IMR-90 (cell line): ENCODE results near the gene SLC9A6. TPM values are rescaled to one million over a fixed set of nuclear protein-coding genes. Genes with fewer than 3 reads are reported as not detected.

Experiments used
- ATAC-seq: fragments of 200-7000 bp; cut with Tn5 transposase; 2 replicates; pipeline ENCODE4 v1.9.1; 2020; ENCODE audit warnings: low read depth, mild to moderate bottlenecking, moderate library complexity
- BruUV-seq: library from RNA; stranded (reverse); fragments of 400-500 nt; replicated peaks from 2 replicates; lab custom pipeline; 2021; lab: Mats Ljungman, UMichigan
- CTCF ChIA-PET: fragments of 300-600 bp; formaldehyde crosslinking; extraction: SDS; loops from one replicate; lab custom pipeline; 2021; ENCODE audit warnings: antibody characterized with exemption; lab: Yijun Ruan, JAX
- POLR2A ChIA-PET: fragments of 300-600 bp; sonication (Branson Sonifier 250); formaldehyde crosslinking; loops from one replicate; lab custom pipeline; 2022; ENCODE audit warnings: antibody characterized with exemption; ENCODE audit not compliant: unreplicated experiment; lab: Charles Lee
- DNase-seq: peaks from one replicate; pipeline ENCODE4 v3.0.0; 2013
- H2AFZ ChIP-seq: replicated peaks from 2 replicates; pipeline ENCODE3; 2013; ENCODE audit warnings: low read length, mild to moderate bottlenecking; ENCODE audit not compliant: poor library complexity
- H2AK5ac ChIP-seq: 2 replicates; pipeline ENCODE4 v1.6.1; 2013; ENCODE audit warnings: low read depth, low read length, inconsistent platforms
- H2AK9ac ChIP-seq: replicated peaks from 2 replicates; pipeline ENCODE3; 2013; ENCODE audit warnings: mild to moderate bottlenecking, low read depth, low read length, moderate library complexity; ENCODE audit not compliant: poor library complexity
- H2BK120ac ChIP-seq: 2 replicates; pipeline ENCODE4 v1.6.1; 2013; ENCODE audit warnings: low read depth, low read length, inconsistent platforms
- H2BK15ac ChIP-seq: 3 replicates; pipeline ENCODE4 v1.6.1; 2013; ENCODE audit warnings: low read depth, low read length, inconsistent platforms
- H2BK20ac ChIP-seq: 2 replicates; pipeline ENCODE4 v1.6.1; 2013; ENCODE audit warnings: low read depth, mild to moderate bottlenecking, inconsistent platforms, low read length, moderate library complexity
- H2BK5ac ChIP-seq: 2 replicates; pipeline ENCODE4 v1.6.1; 2013; ENCODE audit warnings: mild to moderate bottlenecking, low read depth, low read length, inconsistent platforms; ENCODE audit not compliant: poor library complexity, severe bottlenecking
- H3K14ac ChIP-seq: replicated peaks from 2 replicates; pipeline ENCODE4 v1.6.1; 2013; ENCODE audit warnings: low read depth, low read length, inconsistent platforms
- H3K18ac ChIP-seq: 2 replicates; pipeline ENCODE4 v1.6.1; 2013; ENCODE audit warnings: low read depth, low read length, control low read depth
- H3K23ac ChIP-seq: 2 replicates; pipeline ENCODE4 v1.6.1; 2013; ENCODE audit warnings: low read depth, low read length, inconsistent platforms
- H3K27ac ChIP-seq: 2 replicates; pipeline ENCODE4 v1.5.1; 2013; ENCODE audit warnings: mild to moderate bottlenecking, control low read depth, low read length; ENCODE audit not compliant: insufficient read depth
- H3K27me3 ChIP-seq: 2 replicates; pipeline ENCODE4 v1.6.1; 2013; ENCODE audit warnings: low read length; ENCODE audit not compliant: control insufficient read depth, insufficient read depth
- H3K36me3 ChIP-seq: 2 replicates; pipeline ENCODE4 v1.6.1; 2013; ENCODE audit warnings: low read length, mixed read lengths; ENCODE audit not compliant: control insufficient read depth, insufficient read depth
- H3K4ac ChIP-seq: 2 replicates; pipeline ENCODE4 v1.6.1; 2013; ENCODE audit warnings: low read depth, low read length, inconsistent platforms
- H3K4me1 ChIP-seq: 2 replicates; pipeline ENCODE4 v1.6.1; 2013; ENCODE audit warnings: low read length, mixed read lengths; ENCODE audit not compliant: control insufficient read depth, insufficient read depth
- H3K4me2 ChIP-seq: 2 replicates; pipeline ENCODE4 v1.6.1; 2013; ENCODE audit warnings: low read depth, mild to moderate bottlenecking, control low read depth, low read length, moderate library complexity
- H3K4me3 ChIP-seq: 2 replicates; pipeline ENCODE4 v1.5.1; 2013; ENCODE audit warnings: low read depth, mild to moderate bottlenecking, control low read depth, low read length, moderate library complexity; ENCODE audit not compliant: insufficient read depth
- H3K56ac ChIP-seq: 2 replicates; pipeline ENCODE4 v1.6.1; 2013; ENCODE audit warnings: low read length, inconsistent platforms; ENCODE audit not compliant: insufficient read depth; ENCODE audit errors: extremely low read depth
- H3K79me1 ChIP-seq, 2 experiments: 2 replicates each; pipeline ENCODE4 v1.6.1; 2013; ENCODE audit warnings: low read length in 2 of 2, inconsistent platforms in 1 of 2, low read depth in 1 of 2
- H3K9ac ChIP-seq: 2 replicates; pipeline ENCODE4 v1.6.1; 2013; ENCODE audit warnings: low read depth, low read length, control low read depth
- H3K9me1 ChIP-seq: 2 replicates; pipeline ENCODE4 v1.6.1; 2013; ENCODE audit warnings: low read length, inconsistent platforms; ENCODE audit not compliant: insufficient read depth
- H3K9me3 ChIP-seq: 2 replicates; pipeline ENCODE4 v1.6.1; 2013; ENCODE audit warnings: low read length; ENCODE audit not compliant: control insufficient read depth, insufficient read depth
- H4K20me1 ChIP-seq: 2 replicates; pipeline ENCODE4 v1.6.1; 2013; ENCODE audit warnings: low read length, inconsistent platforms; ENCODE audit not compliant: insufficient read depth
- H4K5ac ChIP-seq: 2 replicates; pipeline ENCODE4 v1.6.1; 2013; ENCODE audit warnings: mild to moderate bottlenecking, low read depth, low read length, control low read depth
- H4K8ac ChIP-seq, 2 experiments: 2 replicates each; pipeline ENCODE4 v1.6.1; 2013; ENCODE audit warnings: low read depth in 2 of 2, low read length in 2 of 2, control low read depth in 1 of 2, inconsistent platforms in 1 of 2
- H4K91ac ChIP-seq: 2 replicates; pipeline ENCODE4 v1.6.1; 2013; ENCODE audit warnings: low read depth, low read length, inconsistent platforms; ENCODE audit not compliant: insufficient read depth
- CEBPB ChIP-seq: IDR thresholded peaks from 2 replicates; pipeline ENCODE4 v1.6.1; 2012; ENCODE audit warnings: low read depth, low read length, improper control_type of control experiment
- CTCF ChIP-seq: conservative IDR thresholded peaks from 2 replicates; pipeline ENCODE4 v1.5.1; 2012; ENCODE audit warnings: mild to moderate bottlenecking, low read depth, low read length, improper control_type of control experiment
- RFX5 ChIP-seq: IDR thresholded peaks from 2 replicates; pipeline ENCODE4 v1.8.0; 2012; ENCODE audit warnings: low read depth, mild to moderate bottlenecking, low read length, moderate library complexity
- SMC3 ChIP-seq: fragments of 150-350 bp; IDR thresholded peaks from 2 replicates; pipeline ENCODE4 v1.6.1; 2016; ENCODE audit warnings: low read depth, mild to moderate bottlenecking, antibody characterized with exemption, low read length, moderate library complexity
- WGBS, 2 experiments: methylation state at CpG; one replicate each; pipeline versions ENCODE4 v1.1.5 to v1.1.7; 2013; ENCODE audit warnings: missing lambda C conversion rate in 2 of 2; ENCODE audit not compliant: insufficient read length in 1 of 2; ENCODE audit errors: extremely low coverage in 2 of 2; 5-methylcytosine and 5-hydroxymethylcytosine counted together
- dilution Hi-C: fragments of 300-500 bp; cut with HindIII; formaldehyde crosslinking; loops from one replicate; pipeline ENCODE4 v1.14.3; 2018; ENCODE audit warnings: low sequenced_read_pairs; ENCODE audit not compliant: unreplicated experiment
- in situ Hi-C: fragments of 300-500 bp; cut with MboI; formaldehyde crosslinking; loops from 3 replicates; pipeline ENCODE4 v1.14.3; 2019; ENCODE audit warnings: low sequenced_read_pairs, inconsistent platforms, mixed read lengths
- intact Hi-C: fragments of 100-400 bp; cut with micrococcal nuclease; formaldehyde crosslinking; loops from 2 replicates; pipeline ENCODE4 v1.10.0; 2022
- polyA plus RNA-seq, 3 experiments: library from polyadenylated mRNA; depleted of rRNA; stranded (reverse); fragments of >200 nt; gene quantifications; 2 replicates each; pipeline ENCODE4 v1.2.3, GENCODE V29; 2012; ENCODE audit warnings: low replicate concordance in 1 of 3
- total RNA-seq: library from RNA; depleted of rRNA; stranded (reverse); fragments of >200 nt; gene quantifications from 2 replicates; pipeline ENCODE4 v1.2.3, GENCODE V29; 2012

The SLC9A6 gene
- total and polyA plus RNA-seq, 2 of the 4 experiments (the other 2 are of a cell fraction): 6.9 to 19.0 TPM

GRCh38 chrX:136061696-136062095 lies 76.5 kb downstream of the SLC9A6 start:
- H4K5ac ChIP-seq: no peak overlapping the region
- no peak overlapping the region for H2AFZ ChIP-seq
- H3K18ac ChIP-seq: no peak overlapping the region
- no peak overlapping the region for H3K9ac ChIP-seq
- no peaks in the 10 kb centered on the region for H4K20me1 ChIP-seq
- intact Hi-C loops (no loop called here), dilution Hi-C loops (no loop called here), in situ Hi-C loops (no loop called here)
- H3K4me1 ChIP-seq: peaks cover 4% of the 10 kb centered on the region; the same call in 1 of the 2 replicates
- ChIA-PET CTCF (interaction anchor here (0.6 kb wide), 1 partner anchor 44 kb away, joined by 3 read pairs; no protein-coding TSS in a partner anchor), POLR2A (no interaction called here)
- no peak for TF ChIP-seq RFX5
- TF ChIP-seq SMC3: no peak
- no peak for TF ChIP-seq CTCF
- no peak for TF ChIP-seq CEBPB
- H3K56ac ChIP-seq: no peak overlapping the region
- BruUV-seq: no TSS peak
- no peak overlapping the region for H4K91ac ChIP-seq
- no peak for ATAC-seq
- H2BK120ac ChIP-seq: no peak overlapping the region
- H3K23ac ChIP-seq: no peak overlapping the region
- no peak overlapping the region for H3K27ac ChIP-seq
- H2BK5ac ChIP-seq: no peak overlapping the region
- no peak overlapping the region for H2AK9ac ChIP-seq
- no peaks in the 10 kb centered on the region for H3K9me1 ChIP-seq
- no peak overlapping the region for H3K4ac ChIP-seq
- H3K4me2 ChIP-seq: no peak overlapping the region
- no peak overlapping the region for H3K4me3 ChIP-seq
- no peak overlapping the region for H2BK20ac ChIP-seq
- no peaks in the 10 kb centered on the region for H3K79me1 ChIP-seq
- no peak for DNase-seq
- H4K8ac ChIP-seq: no peak overlapping the region
- H3K14ac ChIP-seq: no peak overlapping the region
- no peaks in the 10 kb centered on the region for H3K36me3 ChIP-seq
- H3K27me3 ChIP-seq: no peaks in the 10 kb centered on the region
- no peak overlapping the region for H2BK15ac ChIP-seq
- no peak overlapping the region for H2AK5ac ChIP-seq
- WGBS, 2 experiments: no CpG with 5 or more reads among the region's 5 CpGs
- H3K9me3 ChIP-seq: no peaks in the 10 kb centered on the region
